Liver (tissue), 9 donors: ENCODE data around the gene VPS52. TPM values are rescaled to one million over a fixed set of nuclear protein-coding genes. Genes with fewer than 3 reads are reported as not detected.
A peak's percentile ranks its signal among the peaks of the same experiment; 100 is the strongest.

Experiments
- DNase-seq: peaks from one replicate; pipeline ENCODE4 v3.0.0-alpha.2; 2017; ENCODE audit warnings: low spot score
- H3K27ac ChIP-seq, 2 donors: one replicate each; pipeline ENCODE4 v1.7.0; 2013; ENCODE audit warnings: inconsistent platforms in 2 of 2, low read length in 2 of 2, control low read depth in 1 of 2, low read depth in 1 of 2, mild to moderate bottlenecking in 1 of 2
- H3K27me3 ChIP-seq, 4 donors: one replicate each; pipeline versions ENCODE4 v1.6.1 to v1.7.0; 2013; ENCODE audit warnings: low read length in 3 of 4, inconsistent platforms in 1 of 4, mild to moderate bottlenecking in 1 of 4, moderate library complexity in 1 of 4; ENCODE audit not compliant: control insufficient read depth in 4 of 4, insufficient read depth in 4 of 4
- H3K36me3 ChIP-seq, 4 donors: one replicate each; pipeline versions ENCODE4 v1.6.1 to v1.7.0; 2013; ENCODE audit warnings: low read length in 3 of 4, mild to moderate bottlenecking in 3 of 4, low read depth in 1 of 4, moderate library complexity in 1 of 4; ENCODE audit not compliant: control insufficient read depth in 4 of 4, insufficient read depth in 3 of 4
- H3K4me1 ChIP-seq, 4 donors: one replicate each; pipeline versions ENCODE4 v1.6.1 to v1.7.0; 2013; ENCODE audit warnings: low read length in 3 of 4, mild to moderate bottlenecking in 3 of 4, moderate library complexity in 1 of 4; ENCODE audit not compliant: control insufficient read depth in 4 of 4, insufficient read depth in 4 of 4
- H3K4me3 ChIP-seq, 3 donors: one replicate each; pipeline versions ENCODE4 v1.6.1 to v1.7.0; 2013; ENCODE audit warnings: low read length in 3 of 3, control low read depth in 1 of 3, low read depth in 1 of 3, mild to moderate bottlenecking in 1 of 3
- H3K9ac ChIP-seq, 2 donors: one replicate each; pipeline ENCODE4 v1.7.0; 2013; ENCODE audit warnings: low read length in 2 of 2, mild to moderate bottlenecking in 2 of 2, moderate library complexity in 2 of 2, control low read depth in 1 of 2, low read depth in 1 of 2
- H3K9me3 ChIP-seq, 4 donors: one replicate each; pipeline versions ENCODE4 v1.6.1 to v1.7.0; 2013; ENCODE audit warnings: low read length in 3 of 4; ENCODE audit not compliant: control insufficient read depth in 4 of 4
- EGR1 ChIP-seq, 2 donors: IDR thresholded peaks; 2 replicates each; pipeline ENCODE4 v1.6.1; 2016 to 2018; ENCODE audit warnings: antibody characterized with exemption in 2 of 2, low read depth in 2 of 2
- FOXA1 ChIP-seq: IDR thresholded peaks from 2 replicates; pipeline ENCODE4 v1.6.1; 2016; ENCODE audit warnings: antibody characterized with exemption
- FOXA2 ChIP-seq: IDR thresholded peaks from 2 replicates; pipeline ENCODE4 v1.6.1; 2016; ENCODE audit warnings: antibody characterized with exemption
- GABPA ChIP-seq, 2 donors: IDR thresholded peaks in 1 of 2; conservative IDR thresholded peaks in 1 of 2; 2 replicates each; pipeline ENCODE4 v1.6.1; 2016; ENCODE audit warnings: antibody characterized with exemption in 2 of 2, mild to moderate bottlenecking in 1 of 2, moderate library complexity in 1 of 2
- HNF4A ChIP-seq, 2 donors: conservative IDR thresholded peaks; 2 replicates each; pipeline ENCODE4 v1.6.1; 2016; ENCODE audit warnings: antibody characterized with exemption in 2 of 2, mild to moderate bottlenecking in 2 of 2
- HNF4G ChIP-seq: IDR thresholded peaks from 2 replicates; pipeline ENCODE4 v1.6.1; 2016; ENCODE audit warnings: antibody characterized with exemption
- JUND ChIP-seq, 2 donors: IDR thresholded peaks; 2 replicates each; pipeline ENCODE4 v1.6.1; 2016; ENCODE audit warnings: antibody characterized with exemption in 2 of 2
- NR2F2 ChIP-seq: IDR thresholded peaks from 2 replicates; pipeline ENCODE4 v1.6.1; 2016; ENCODE audit warnings: antibody characterized with exemption
- RAD21 ChIP-seq, 2 donors: IDR thresholded peaks; 2 replicates each; pipeline ENCODE4 v1.6.1; 2016; ENCODE audit warnings: antibody characterized with exemption in 2 of 2, mild to moderate bottlenecking in 2 of 2
- REST ChIP-seq: IDR thresholded peaks from 2 replicates; pipeline ENCODE4 v1.6.1; 2016; ENCODE audit warnings: antibody characterized with exemption, mild to moderate bottlenecking
- RXRA ChIP-seq, 2 donors: IDR thresholded peaks; 2 replicates each; pipeline ENCODE4 v1.6.1; 2017 to 2018; ENCODE audit warnings: antibody characterized with exemption in 2 of 2, mild to moderate bottlenecking in 1 of 2
- SP1 ChIP-seq: IDR thresholded peaks from 2 replicates; pipeline ENCODE4 v1.6.1; 2018; ENCODE audit warnings: antibody characterized with exemption, mild to moderate bottlenecking
- TAF1 ChIP-seq: conservative IDR thresholded peaks from 2 replicates; pipeline ENCODE4 v1.6.1; 2016; ENCODE audit warnings: antibody characterized with exemption, mild to moderate bottlenecking
- YY1 ChIP-seq: IDR thresholded peaks from 2 replicates; pipeline ENCODE4 v1.6.1; 2016; ENCODE audit warnings: antibody characterized with exemption, mild to moderate bottlenecking
- WGBS: extraction: QIAGEN DNeasy Blood & Tissue Kit; methylation state at CpG from one replicate; pipeline ENCODE4 v1.1.7; 2013; 5-methylcytosine and 5-hydroxymethylcytosine counted together
- polyA plus RNA-seq, 2 donors: library from polyadenylated mRNA; stranded (reverse) in 1 of 2; unstranded in 1 of 2; fragments of 200-250 nt in 1 of 2; fragments of >200 nt in 1 of 2; fragmentation: Nextera tagmentation in 1 of 2; extraction: Ambion mirVana in 1 of 2; gene quantifications; one replicate each; pipeline versions ENCODE4 v1.2.1 to v1.2.3, GENCODE V29; 2013 to 2015
- total RNA-seq, 2 donors: library from RNA; depleted of rRNA; stranded (reverse); fragments of >200 nt; gene quantifications; one replicate each; pipeline ENCODE4 v1.2.3, GENCODE V29; 2014
- TF ChIP-seq, protein P1 (sequence below): fragments of 150-350 bp; IDR thresholded peaks from 2 replicates; pipeline ENCODE4 v1.5.1; 2017; ENCODE audit warnings: improper control_type of control experiment, low read depth, low read length; ENCODE audit not compliant: missing input control
- TF ChIP-seq, protein P2 (sequence below): IDR thresholded peaks from 2 replicates; pipeline ENCODE4 v1.6.1; 2016; ENCODE audit warnings: antibody characterized with exemption
- TF ChIP-seq, protein P3 (sequence below): IDR thresholded peaks from 2 replicates; pipeline ENCODE4 v1.6.1; 2016; ENCODE audit warnings: antibody characterized with exemption
- donor health status: healthy.
- donor health status: healthy.
- donor health status: healthy.
- donor health status: healthy.
- donor health status: healthy.

Gene VPS52
- total and polyA plus RNA-seq, 4 donors, result 21.3 to 33.4 (median 25.3) TPM

- H3K27me3 ChIP-seq, result no peaks in the 10 kb centered on the region
- peaks cover 3 to 27% (median 16%) of the 10 kb centered on the region in 4 donors for H3K4me1 ChIP-seq
- no peak overlapping the region for H3K27ac ChIP-seq
- no peak overlapping the region for H3K9ac ChIP-seq
- H3K4me3 ChIP-seq, result no peak overlapping the region
- H3K9me3 ChIP-seq, result no peaks in the 10 kb centered on the region
- TF ChIP-seq, protein P1, sequence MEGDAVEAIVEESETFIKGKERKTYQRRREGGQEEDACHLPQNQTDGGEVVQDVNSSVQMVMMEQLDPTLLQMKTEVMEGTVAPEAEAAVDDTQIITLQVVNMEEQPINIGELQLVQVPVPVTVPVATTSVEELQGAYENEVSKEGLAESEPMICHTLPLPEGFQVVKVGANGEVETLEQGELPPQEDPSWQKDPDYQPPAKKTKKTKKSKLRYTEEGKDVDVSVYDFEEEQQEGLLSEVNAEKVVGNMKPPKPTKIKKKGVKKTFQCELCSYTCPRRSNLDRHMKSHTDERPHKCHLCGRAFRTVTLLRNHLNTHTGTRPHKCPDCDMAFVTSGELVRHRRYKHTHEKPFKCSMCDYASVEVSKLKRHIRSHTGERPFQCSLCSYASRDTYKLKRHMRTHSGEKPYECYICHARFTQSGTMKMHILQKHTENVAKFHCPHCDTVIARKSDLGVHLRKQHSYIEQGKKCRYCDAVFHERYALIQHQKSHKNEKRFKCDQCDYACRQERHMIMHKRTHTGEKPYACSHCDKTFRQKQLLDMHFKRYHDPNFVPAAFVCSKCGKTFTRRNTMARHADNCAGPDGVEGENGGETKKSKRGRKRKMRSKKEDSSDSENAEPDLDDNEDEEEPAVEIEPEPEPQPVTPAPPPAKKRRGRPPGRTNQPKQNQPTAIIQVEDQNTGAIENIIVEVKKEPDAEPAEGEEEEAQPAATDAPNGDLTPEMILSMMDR, result no peak
- TF ChIP-seq, protein P2, sequence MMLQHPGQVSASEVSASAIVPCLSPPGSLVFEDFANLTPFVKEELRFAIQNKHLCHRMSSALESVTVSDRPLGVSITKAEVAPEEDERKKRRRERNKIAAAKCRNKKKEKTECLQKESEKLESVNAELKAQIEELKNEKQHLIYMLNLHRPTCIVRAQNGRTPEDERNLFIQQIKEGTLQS, result no peak
- TF ChIP-seq HNF4G (no peak), RAD21 (IDR thresholded peaks at IDR 0.05) (no peak), SP1 (no peak), FOXA1 (no peak), JUND (IDR thresholded peaks at IDR 0.05) (no peak), RXRA (IDR thresholded peaks at IDR 0.05) (no peak)
- DNase-seq, result no peak
- 90% methylated on average over 17 of the region's 17 CpGs for WGBS
- peaks cover 0 to 17% (median 7%) of the 10 kb centered on the region in 4 donors for H3K36me3 ChIP-seq
Measured at GRCh38 chr6:33211136-33211535, 60.5 kb downstream of the VPS52 start.

- Histone ChIP-seq H3K27me3 (no peaks in the 10 kb centered on the region), H3K4me1 (peaks cover 3 to 38% (median 23%) of the 10 kb centered on the region in 4 donors), H3K27ac (no peak overlapping the region), H3K36me3 (peaks cover 0 to 17% (median 7%) of the 10 kb centered on the region in 4 donors), H3K4me3 (no peak overlapping the region), H3K9me3 (no peaks in the 10 kb centered on the region), H3K9ac (no peak overlapping the region)
- TF ChIP-seq HNF4G (no peak), EGR1 (IDR thresholded peaks at IDR 0.05; ENCODE audit: low read depth in 2 of 2) (no peak), TAF1 (no peak), GABPA (IDR thresholded peaks at IDR 0.05 in 1 of 2, conservative IDR thresholded peaks at IDR 0.05 in 1 of 2) (no peak), FOXA1 (no peak), HNF4A (conservative IDR thresholded peaks at IDR 0.05) (no peak), JUND (IDR thresholded peaks at IDR 0.05) (no peak), FOXA2 (no peak), NR2F2 (no peak)
- TF ChIP-seq, protein P2, result no peak
- TF ChIP-seq, protein P3, sequence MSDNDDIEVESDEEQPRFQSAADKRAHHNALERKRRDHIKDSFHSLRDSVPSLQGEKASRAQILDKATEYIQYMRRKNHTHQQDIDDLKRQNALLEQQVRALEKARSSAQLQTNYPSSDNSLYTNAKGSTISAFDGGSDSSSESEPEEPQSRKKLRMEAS, result no peak
- DNase-seq, result no peak
- 96% methylated on average over 10 of the region's 10 CpGs for WGBS
Measured at GRCh38 chr6:33209856-33210255, 61.8 kb downstream of the VPS52 start.

DNA sequence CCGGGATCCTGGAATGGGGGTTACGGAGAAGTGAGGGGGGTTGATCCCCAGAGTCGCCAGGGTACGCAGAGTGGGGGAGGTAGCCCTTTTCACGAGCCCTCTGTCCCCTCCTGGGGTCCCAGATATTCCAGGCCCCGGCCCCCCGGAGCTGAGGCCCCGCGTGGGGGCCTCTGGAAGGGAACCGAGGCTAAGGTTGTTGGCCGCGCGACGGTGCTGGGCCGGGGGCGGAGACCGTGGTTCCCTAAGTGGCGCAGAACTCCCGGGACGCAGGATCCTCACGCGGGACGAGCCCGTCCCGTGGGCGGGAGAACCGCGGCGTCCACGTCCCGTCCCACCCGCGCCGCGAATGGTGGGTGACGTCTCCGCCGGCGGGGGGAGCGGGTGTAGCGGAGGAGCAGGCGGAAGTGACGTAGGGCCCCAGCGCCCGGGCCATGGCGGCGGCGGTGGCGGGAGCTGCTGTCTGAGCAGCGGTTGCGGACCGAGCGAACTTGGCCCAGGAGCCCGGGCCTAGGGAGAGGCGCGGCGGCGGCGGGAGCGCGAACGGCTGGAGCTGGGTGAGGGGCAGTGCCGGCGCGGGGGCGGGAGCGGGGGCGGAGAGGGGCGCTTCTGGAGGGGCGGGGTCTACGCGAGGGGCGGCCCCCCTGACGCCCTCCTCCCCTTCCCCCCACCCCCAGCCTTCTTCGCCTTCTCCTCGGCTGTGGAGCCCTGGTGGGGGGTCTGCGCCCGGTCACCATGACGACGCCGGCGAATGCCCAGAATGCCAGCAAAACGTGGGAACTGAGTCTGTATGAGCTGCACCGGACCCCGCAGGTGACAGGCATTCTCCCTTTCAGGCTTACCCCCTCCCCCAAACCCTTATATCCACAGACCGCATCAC, 63.3 kb downstream of the VPS52 start, which contains the start of gene RING1:
Gene RING1 (plus strand): TSS at position 410 of the 877 bp plus-strand sequence. CDS start 323 bp downstream, at position 733.
- Histone ChIP-seq H3K4me1 (peaks cover 7 to 45% (median 28%) of the 10 kb centered on the region in 4 donors), H3K9ac (peak within 1 kb of the TSS; percentile 95 to 96), H3K27ac (peak within 1 kb of the TSS; percentile 93 to 94), H3K9me3 (no peaks in the 10 kb centered on the region), H3K27me3 (no peaks in the 10 kb centered on the region), H3K36me3 (peaks cover 0 to 22% (median 9%) of the 10 kb centered on the region in 4 donors), H3K4me3 (peak within 1 kb of the TSS; percentile 68 to 84 (median 80))
- DNase-seq, result peak; percentile 86
- WGBS, result under 1% methylated on average over 86 of the region's 86 CpGs
- TF ChIP-seq NR2F2 (no peak), FOXA2 (no peak), HNF4G (no peak), SP1 (no peak), YY1 (peak; percentile 60), REST (peak; percentile 51), HNF4A (conservative IDR thresholded peaks at IDR 0.05) (no peak)
- TF ChIP-seq, protein P1, result no peak
- TF ChIP-seq, protein P2, result no peak
